ENCODE measurements around the gene APOBEC4. TPM values are rescaled to one million over a fixed set of nuclear protein-coding genes. Genes with fewer than 3 reads are reported as not detected.

APOBEC4 gene
- total and polyA plus RNA-seq, 2 of the 4 experiments (the other 2 are of a cell fraction), result not detected

DNA sequence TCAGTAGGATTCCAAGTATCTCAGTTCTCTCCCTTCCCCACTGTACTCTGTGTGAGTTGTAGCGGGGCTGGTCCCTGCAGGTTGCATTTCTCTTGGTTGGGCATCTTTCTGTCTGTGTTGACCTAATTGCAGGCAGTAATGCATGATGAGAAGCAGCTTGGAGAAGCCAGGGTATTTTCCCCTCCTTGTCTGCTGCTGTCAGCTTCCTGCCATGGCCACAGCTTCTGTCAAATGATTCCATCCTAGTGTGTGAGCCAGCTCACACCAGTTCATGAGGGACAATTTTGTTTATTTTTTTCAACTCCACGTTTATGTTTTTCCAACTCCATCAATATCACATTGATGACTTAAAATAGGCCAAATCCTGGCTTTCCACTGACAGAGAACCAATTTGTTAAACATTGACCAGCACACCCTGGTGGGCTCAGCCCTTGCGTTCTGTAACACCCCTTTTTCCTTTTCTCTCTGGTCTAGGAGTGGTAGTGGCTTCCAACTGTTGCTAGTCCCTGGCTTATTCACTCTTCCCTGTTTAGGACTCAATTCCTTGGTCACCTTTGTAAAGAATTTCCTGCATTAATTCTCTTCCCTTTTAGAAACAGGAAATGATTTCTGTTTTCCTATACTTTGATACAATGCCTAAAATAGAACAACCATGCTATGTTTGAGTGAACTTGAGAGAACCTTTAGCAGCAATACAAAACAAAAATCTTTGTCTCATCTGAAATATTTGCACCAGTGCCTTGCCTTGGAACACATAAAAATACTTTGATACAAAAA is 44.9 kb upstream of the APOBEC4 start:
- no peaks in the 10 kb centered on the region for H3K36me3 ChIP-seq (ENCODE audit: control insufficient read depth, insufficient read depth, low read length)
- no peak overlapping the region for H3K27ac ChIP-seq (ENCODE audit: insufficient read depth, low read length)
- ATAC-seq (ENCODE audit: low read depth) (no peak), DNase-seq (no peak)
- no TSS peak for BruUV-seq (replicated peaks)
- no CpG with 5 or more reads among the region's 3 CpGs for WGBS, 2 experiments (ENCODE audit: extremely low coverage in 2 of 2, insufficient read length in 1 of 2)
- no peak overlapping the region for H3K4ac ChIP-seq (ENCODE audit: low read depth, low read length)
- H3K9ac ChIP-seq (ENCODE audit: low read depth, low read length), result no peak overlapping the region
- no peak overlapping the region for H2BK20ac ChIP-seq (ENCODE audit: low read depth, low read length)
- no peak overlapping the region for H4K91ac ChIP-seq (ENCODE audit: insufficient read depth, low read depth, low read length)
- no peak overlapping the region for H2AK9ac ChIP-seq (replicated peaks; ENCODE audit: low read depth, low read length, poor library complexity)
- no peak overlapping the region for H3K23ac ChIP-seq (ENCODE audit: low read depth, low read length)
- no peak overlapping the region for H4K8ac ChIP-seq (ENCODE audit: low read depth in 2 of 2, low read length in 2 of 2)
- peaks cover 3% of the 10 kb centered on the region; the same call in 1 of the 2 replicates for H3K4me1 ChIP-seq (ENCODE audit: control insufficient read depth, insufficient read depth, low read length)
- H3K4me3 ChIP-seq (ENCODE audit: insufficient read depth, low read depth, low read length), result no peak overlapping the region
- in situ Hi-C loops (cut with MboI; ENCODE audit: low sequenced_read_pairs), result no loop called here
- intact Hi-C loops (cut with micrococcal nuclease), result no loop called here
- no peak overlapping the region for H3K56ac ChIP-seq (ENCODE audit: extremely low read depth, insufficient read depth, low read length)
- no peaks in the 10 kb centered on the region for H4K20me1 ChIP-seq (ENCODE audit: insufficient read depth, low read length)
- no peak overlapping the region for H4K5ac ChIP-seq (ENCODE audit: low read depth, low read length)
- no peak overlapping the region for H3K18ac ChIP-seq (ENCODE audit: low read depth, low read length)
- no peak overlapping the region for H2BK15ac ChIP-seq (ENCODE audit: low read depth, low read length)
- peaks cover 16% of the 10 kb centered on the region for H3K9me1 ChIP-seq (ENCODE audit: insufficient read depth, low read length)
- no peaks in the 10 kb centered on the region for H3K27me3 ChIP-seq (ENCODE audit: control insufficient read depth, insufficient read depth, low read length)
- H2BK5ac ChIP-seq (ENCODE audit: low read depth, low read length, poor library complexity, severe bottlenecking), result no peak overlapping the region
- CTCF ChIA-PET, result no interaction called here
- dilution Hi-C loops (cut with HindIII; ENCODE audit: low sequenced_read_pairs, unreplicated experiment), result no loop called here
- no peak overlapping the region for H2AK5ac ChIP-seq (ENCODE audit: low read depth, low read length)
- POLR2A ChIA-PET (ENCODE audit: unreplicated experiment), result no interaction called here
- no peak overlapping the region for H2BK120ac ChIP-seq (ENCODE audit: low read depth, low read length)
- no peaks in the 10 kb centered on the region for H3K9me3 ChIP-seq (ENCODE audit: control insufficient read depth, insufficient read depth, low read length)
- no peak for TF ChIP-seq MXI1 (IDR thresholded peaks at IDR 0.05; ENCODE audit: borderline replicate concordance, low read depth, low read length)
- TF ChIP-seq RFX5 (IDR thresholded peaks at IDR 0.05; ENCODE audit: low read depth, low read length), result no peak
- TF ChIP-seq BHLHE40 (IDR thresholded peaks at IDR 0.05; ENCODE audit: low read depth, low read length), result no peak
- TF ChIP-seq NFE2L2 (IDR thresholded peaks at IDR 0.05; ENCODE audit: low read depth, low read length), result no peak
- no peak for TF ChIP-seq RCOR1 (IDR thresholded peaks at IDR 0.05; ENCODE audit: insufficient replicate concordance, low read length)
- TF ChIP-seq, protein P1, sequence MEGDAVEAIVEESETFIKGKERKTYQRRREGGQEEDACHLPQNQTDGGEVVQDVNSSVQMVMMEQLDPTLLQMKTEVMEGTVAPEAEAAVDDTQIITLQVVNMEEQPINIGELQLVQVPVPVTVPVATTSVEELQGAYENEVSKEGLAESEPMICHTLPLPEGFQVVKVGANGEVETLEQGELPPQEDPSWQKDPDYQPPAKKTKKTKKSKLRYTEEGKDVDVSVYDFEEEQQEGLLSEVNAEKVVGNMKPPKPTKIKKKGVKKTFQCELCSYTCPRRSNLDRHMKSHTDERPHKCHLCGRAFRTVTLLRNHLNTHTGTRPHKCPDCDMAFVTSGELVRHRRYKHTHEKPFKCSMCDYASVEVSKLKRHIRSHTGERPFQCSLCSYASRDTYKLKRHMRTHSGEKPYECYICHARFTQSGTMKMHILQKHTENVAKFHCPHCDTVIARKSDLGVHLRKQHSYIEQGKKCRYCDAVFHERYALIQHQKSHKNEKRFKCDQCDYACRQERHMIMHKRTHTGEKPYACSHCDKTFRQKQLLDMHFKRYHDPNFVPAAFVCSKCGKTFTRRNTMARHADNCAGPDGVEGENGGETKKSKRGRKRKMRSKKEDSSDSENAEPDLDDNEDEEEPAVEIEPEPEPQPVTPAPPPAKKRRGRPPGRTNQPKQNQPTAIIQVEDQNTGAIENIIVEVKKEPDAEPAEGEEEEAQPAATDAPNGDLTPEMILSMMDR (conservative IDR thresholded peaks at IDR 0.05; ENCODE audit: low read depth, low read length), result no peak
- TF ChIP-seq, protein P2, sequence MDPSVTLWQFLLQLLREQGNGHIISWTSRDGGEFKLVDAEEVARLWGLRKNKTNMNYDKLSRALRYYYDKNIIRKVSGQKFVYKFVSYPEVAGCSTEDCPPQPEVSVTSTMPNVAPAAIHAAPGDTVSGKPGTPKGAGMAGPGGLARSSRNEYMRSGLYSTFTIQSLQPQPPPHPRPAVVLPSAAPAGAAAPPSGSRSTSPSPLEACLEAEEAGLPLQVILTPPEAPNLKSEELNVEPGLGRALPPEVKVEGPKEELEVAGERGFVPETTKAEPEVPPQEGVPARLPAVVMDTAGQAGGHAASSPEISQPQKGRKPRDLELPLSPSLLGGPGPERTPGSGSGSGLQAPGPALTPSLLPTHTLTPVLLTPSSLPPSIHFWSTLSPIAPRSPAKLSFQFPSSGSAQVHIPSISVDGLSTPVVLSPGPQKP (IDR thresholded peaks at IDR 0.05; ENCODE audit: borderline replicate concordance, low read depth, low read length), result no peak
- TF ChIP-seq CHD1 (IDR thresholded peaks at IDR 0.05; ENCODE audit: low read depth, low read length), result no peak
- TF ChIP-seq POLR2A (IDR thresholded peaks at IDR 0.05; ENCODE audit: low read depth, low read length), result no peak
- no peak for TF ChIP-seq MAZ (IDR thresholded peaks at IDR 0.05; ENCODE audit: borderline replicate concordance, low read depth, low read length)
- TF ChIP-seq FOS (IDR thresholded peaks at IDR 0.05; ENCODE audit: low read depth, low read length), result no peak
- no peak overlapping the region for H3K14ac ChIP-seq (replicated peaks; ENCODE audit: low read depth, low read length)
- H3K79me1 ChIP-seq (ENCODE audit: low read depth in 1 of 2, low read length in 2 of 2), result 0 out of 4 replicates have a peak, but pooled peaks cover 0 to 5% of the 10 kb centered on the region in 2 experiments
- H3K4me2 ChIP-seq (ENCODE audit: low read depth, low read length), result no peak overlapping the region
- H2AFZ ChIP-seq (replicated peaks; ENCODE audit: low read length, poor library complexity), result no peak overlapping the region
